H1 (cell line): ENCODE data around the gene EPB41L4A. TPM values are rescaled to one million over a fixed set of nuclear protein-coding genes. Genes with fewer than 3 reads are reported as not detected.

Experiments used
- CTCF ChIA-PET: fragments of 300-600 bp; sonication (Branson Sonifier 250); formaldehyde crosslinking; loops from one replicate; lab custom pipeline; 2021; ENCODE audit not compliant: partially characterized antibody; lab: Charles Lee
- POLR2A ChIA-PET: fragments of 300-600 bp; sonication (Branson Sonifier 250); formaldehyde crosslinking; loops from one replicate; lab custom pipeline; 2021; ENCODE audit warnings: inconsistent platforms; ENCODE audit not compliant: partially characterized antibody; lab: Charles Lee
- DNase-seq, 2 experiments: peaks; one replicate each; pipeline versions ENCODE4 v3.0.0 to v3.0.0-alpha.2; 2010 to 2022; ENCODE audit warnings: low spot score in 2 of 2, low read depth in 1 of 2, mixed read lengths in 1 of 2
- FAIRE-seq: peaks from 2 replicates; lab custom pipeline; 2011; peaks lifted over from hg19 to GRCh38; lab: Jason Lieb, UNC
- H2AFZ ChIP-seq: 2 replicates; pipeline ENCODE4 v1.8.1; 2012; ENCODE audit warnings: low read length, inconsistent platforms
- H2AK5ac ChIP-seq: 2 replicates; pipeline ENCODE4 v1.6.1; 2013; ENCODE audit warnings: low read depth, low read length
- H2BK120ac ChIP-seq: replicated peaks from 2 replicates; pipeline ENCODE3; 2013; ENCODE audit warnings: low read depth, low read length, inconsistent platforms
- H2BK12ac ChIP-seq: 2 replicates; pipeline ENCODE4 v1.6.1; 2013; ENCODE audit warnings: low read depth, low read length
- H2BK15ac ChIP-seq: 2 replicates; pipeline ENCODE4 v1.6.1; 2013; ENCODE audit warnings: low read length
- H2BK20ac ChIP-seq: 2 replicates; pipeline ENCODE4 v1.6.1; 2013; ENCODE audit warnings: low read length
- H2BK5ac ChIP-seq: 2 replicates; pipeline ENCODE4 v1.6.1; 2013; ENCODE audit warnings: low read depth, low read length
- H3K14ac ChIP-seq: 2 replicates; pipeline ENCODE4 v1.6.1; 2013; ENCODE audit warnings: inconsistent platforms; ENCODE audit not compliant: insufficient read length
- H3K18ac ChIP-seq: 2 replicates; pipeline ENCODE4 v1.6.1; 2013; ENCODE audit warnings: low read length; ENCODE audit errors: extremely low read depth
- H3K23ac ChIP-seq: 2 replicates; pipeline ENCODE4 v1.6.1; 2013; ENCODE audit warnings: inconsistent platforms; ENCODE audit not compliant: insufficient read length
- H3K23me2 ChIP-seq: 2 replicates; pipeline ENCODE4 v1.6.1; 2013; ENCODE audit warnings: low read depth, low read length
- H3K27ac ChIP-seq: 2 replicates; pipeline ENCODE4 v1.6.1; 2011; ENCODE audit warnings: low read depth, low read length, inconsistent platforms
- H3K27me3 ChIP-seq, 4 experiments: replicated peaks in 1 of 4; 1 replicate in 1 of 4; 2 replicates in 3 of 4; pipeline versions ENCODE4 v1.6.1 to v1.8.1; 2011 to 2013; ENCODE audit warnings: low read length in 3 of 4, mild to moderate bottlenecking in 3 of 4, inconsistent platforms in 2 of 4, mixed read lengths in 2 of 4, moderate library complexity in 1 of 4; ENCODE audit not compliant: control insufficient read depth in 3 of 4, insufficient read depth in 3 of 4; ENCODE audit errors: extremely low read depth in 1 of 4
- H3K36me3 ChIP-seq, 4 experiments: 2 replicates each; pipeline versions ENCODE4 v1.6.1 to v1.8.1; 2011 to 2013; ENCODE audit warnings: mild to moderate bottlenecking in 4 of 4, low read length in 3 of 4, moderate library complexity in 2 of 4, control low read depth in 1 of 4, inconsistent platforms in 1 of 4; ENCODE audit not compliant: insufficient read depth in 4 of 4, control insufficient read depth in 2 of 4
- H3K4ac ChIP-seq: replicated peaks from 2 replicates; pipeline ENCODE3; 2013; ENCODE audit warnings: low read length, low read depth, mixed read lengths, inconsistent platforms; ENCODE audit not compliant: insufficient read length
- H3K4me1 ChIP-seq, 4 experiments: replicated peaks in 1 of 4; 1 replicate in 1 of 4; 2 replicates in 3 of 4; pipeline versions ENCODE4 v1.6.1 to v1.8.1; 2011 to 2013; ENCODE audit warnings: low read length in 3 of 4, inconsistent platforms in 2 of 4, mixed read lengths in 1 of 4; ENCODE audit not compliant: insufficient read depth in 4 of 4, control insufficient read depth in 3 of 4
- H3K4me2 ChIP-seq, 2 experiments: 2 replicates each; pipeline versions ENCODE4 v1.6.1 to v1.8.1; 2011 to 2013; ENCODE audit warnings: low read depth in 2 of 2, low read length in 2 of 2, control low read depth in 1 of 2, inconsistent platforms in 1 of 2, mild to moderate bottlenecking in 1 of 2; ENCODE audit not compliant: insufficient read depth in 1 of 2
- H3K4me3 ChIP-seq, 4 experiments: fragments of 200-600, 300-600 bp in 1 of 4; sonication (generic), shearing (Covaris generic), sonication (Bioruptor Twin) in 1 of 4; 2 replicates each; pipeline versions ENCODE4 v1.5.1 to v1.8.1; 2011 to 2016; ENCODE audit warnings: low read length in 4 of 4, low read depth in 3 of 4, control low read depth in 2 of 4, inconsistent platforms in 2 of 4, mild to moderate bottlenecking in 2 of 4, mixed read lengths in 1 of 4, moderate library complexity in 1 of 4; ENCODE audit not compliant: insufficient read depth in 2 of 4; ENCODE audit errors: extremely low read depth in 1 of 4
- H3K56ac ChIP-seq: replicated peaks from 2 replicates; pipeline ENCODE3; 2013; ENCODE audit warnings: low read depth, mild to moderate bottlenecking, mixed read lengths, low read length, inconsistent platforms; ENCODE audit not compliant: insufficient read length
- H3K79me1 ChIP-seq: 2 replicates; pipeline ENCODE4 v1.6.1; 2013; ENCODE audit warnings: low read depth, low read length, control low read depth
- H3K79me2 ChIP-seq, 2 experiments: 2 replicates each; pipeline versions ENCODE4 v1.6.1 to v1.8.1; 2012 to 2013; ENCODE audit warnings: low read length in 2 of 2, mild to moderate bottlenecking in 2 of 2, inconsistent platforms in 1 of 2; ENCODE audit not compliant: insufficient read depth in 2 of 2, control insufficient read depth in 1 of 2
- H3K9ac ChIP-seq, 4 experiments: replicated peaks in 1 of 4; 1 replicate in 1 of 4; 2 replicates in 3 of 4; pipeline versions ENCODE4 v1.6.1 to v1.8.1; 2011 to 2013; ENCODE audit warnings: low read depth in 3 of 4, low read length in 3 of 4, control low read depth in 2 of 4, mild to moderate bottlenecking in 2 of 4, moderate library complexity in 2 of 4, inconsistent platforms in 1 of 4; ENCODE audit errors: extremely low read depth in 1 of 4
- H3K9me3 ChIP-seq, 2 experiments: 2 replicates each; pipeline versions ENCODE4 v1.6.1 to v1.8.1; 2012 to 2013; ENCODE audit warnings: mild to moderate bottlenecking in 2 of 2, moderate library complexity in 2 of 2, control low read depth in 1 of 2, inconsistent platforms in 1 of 2, low read depth in 1 of 2, low read length in 1 of 2, mixed read lengths in 1 of 2; ENCODE audit not compliant: insufficient read depth in 2 of 2
- H4K20me1 ChIP-seq, 2 experiments: replicated peaks in 1 of 2; 2 replicates each; pipeline versions ENCODE3 to v1.8.1; 2011 to 2013; ENCODE audit warnings: inconsistent platforms in 2 of 2, low read length in 2 of 2, mild to moderate bottlenecking in 1 of 2; ENCODE audit not compliant: insufficient read depth in 2 of 2, control insufficient read depth in 1 of 2
- H4K5ac ChIP-seq: 2 replicates; pipeline ENCODE4 v1.6.1; 2013; ENCODE audit warnings: low read length, low read depth, mixed read lengths, inconsistent platforms; ENCODE audit not compliant: insufficient read length
- H4K8ac ChIP-seq: 2 replicates; pipeline ENCODE4 v1.8.0; 2013; ENCODE audit warnings: mild to moderate bottlenecking, moderate library complexity, low read length, inconsistent platforms; ENCODE audit not compliant: insufficient read depth; ENCODE audit errors: extremely low read depth
- H4K91ac ChIP-seq: replicated peaks from 2 replicates; pipeline ENCODE3; 2013; ENCODE audit warnings: low read length, mixed read lengths, inconsistent platforms; ENCODE audit not compliant: insufficient read length
- FOSL1 ChIP-seq: IDR thresholded peaks from 2 replicates; pipeline ENCODE4 v1.6.1; 2011; ENCODE audit warnings: mild to moderate bottlenecking, low read depth, low read length, moderate library complexity; ENCODE audit not compliant: insufficient read depth
- HDAC2 ChIP-seq, 2 experiments: fragments of 300-600 bp in 1 of 2; sonication (generic) in 1 of 2; IDR thresholded peaks; 2 replicates each; pipeline ENCODE4 v1.6.1; 2011 to 2012; ENCODE audit warnings: low read depth in 2 of 2, low read length in 2 of 2, mild to moderate bottlenecking in 2 of 2, moderate library complexity in 2 of 2, borderline replicate concordance in 1 of 2, inconsistent platforms in 1 of 2
- KDM4A ChIP-seq: IDR thresholded peaks from one replicate; pipeline ENCODE4 v1.7.1; 2012; ENCODE audit warnings: low read depth, mild to moderate bottlenecking, moderate library complexity, low read length, inconsistent platforms; ENCODE audit not compliant: severe bottlenecking
- POU5F1 ChIP-seq: IDR thresholded peaks from 2 replicates; pipeline ENCODE4 v1.6.1; 2011; ENCODE audit warnings: low read depth, mild to moderate bottlenecking, low read length, moderate library complexity
- RFX5 ChIP-seq: IDR thresholded peaks from 2 replicates; pipeline ENCODE4 v1.6.1; 2011; ENCODE audit warnings: low read depth, low read length, improper control_type of control experiment, borderline replicate concordance
- SIX5 ChIP-seq: IDR thresholded peaks from 2 replicates; pipeline ENCODE4 v1.6.1; 2011; ENCODE audit warnings: mild to moderate bottlenecking, low read depth, low read length
- SP1 ChIP-seq: IDR thresholded peaks from 2 replicates; pipeline ENCODE4 v1.6.1; 2011; ENCODE audit warnings: low read depth, low read length
- WGBS, 2 experiments: shearing (Covaris generic) in 1 of 2; methylation state at CpG; one replicate each; pipeline versions ENCODE4 v1.1.6 to v1.1.7; 2013 to 2015; ENCODE audit warnings: low lambda C conversion rate in 2 of 2, mixed read lengths in 2 of 2, inconsistent platforms in 1 of 2, low coverage in 1 of 2, missing lambda C conversion rate in 1 of 2; ENCODE audit not compliant: insufficient replicate concordance in 2 of 2, insufficient coverage in 1 of 2, insufficient read length in 1 of 2; ENCODE audit errors: extremely low coverage in 1 of 2, missing lambda C conversion rate in 1 of 2; 5-methylcytosine and 5-hydroxymethylcytosine counted together
- polyA plus RNA-seq, 7 experiments: library from polyadenylated mRNA; depleted of rRNA in 3 of 7; stranded (reverse) in 5 of 7; unstranded in 2 of 7; fragments of >200 nt in 5 of 7; fragments of 200-250 nt in 2 of 7; gene quantifications; 1 replicate in 5 of 7; 2 replicates in 1 of 7; 4 replicates in 1 of 7; pipeline versions ENCODE4 v1.2.1 to v1.2.3, GENCODE V29; 2011 to 2013; ENCODE audit warnings: missing spikeins in 2 of 7, mixed read lengths in 2 of 7
- total RNA-seq: library from RNA; stranded (reverse); fragmentation: NEBNext Ultra II Directional; extraction: Animal tissue kit (Norgen Biotek cat#: 25700); gene quantifications from 2 replicates; pipeline ENCODE4 v1.2.1, GENCODE V29; 2021
- TF ChIP-seq, protein P1 (sequence below): IDR thresholded peaks from 2 replicates; pipeline ENCODE4 v1.6.1; 2011; ENCODE audit warnings: low read depth, mild to moderate bottlenecking, low read length; ENCODE audit not compliant: insufficient read depth

Gene EPB41L4A
- total and polyA plus RNA-seq, 2 of the 8 experiments (the other 6 are each of a cell fraction or from before 2014, with no cell fraction given) = 1.6 to 4.6 TPM

- Histone ChIP-seq H3K9me3 (no peaks in the 10 kb centered on the region), H4K20me1 (no peaks in the 10 kb centered on the region), H4K91ac (no peak overlapping the region), H3K23ac (no peak overlapping the region), H3K4me2 (no peak overlapping the region), H3K14ac (no peak overlapping the region), H3K79me2 (no peaks in the 10 kb centered on the region), H3K79me1 (no peaks in the 10 kb centered on the region), H3K4me1 (peaks cover 0 to 3% (median 1%) of the 10 kb centered on the region in 4 experiments; a peak in 4 of 7 replicates), H2BK5ac (no peak overlapping the region), H3K36me3 (no peaks in the 10 kb centered on the region), H2BK20ac (no peak overlapping the region), H3K56ac (no peak overlapping the region), H2BK120ac (no peak overlapping the region), H2AK5ac (no peak overlapping the region), H3K23me2 (no peaks in the 10 kb centered on the region), H2BK15ac (no peak overlapping the region), H4K8ac (no peak overlapping the region), H3K27ac (no peak overlapping the region), H3K4ac (no peak overlapping the region), H2AFZ (no peak overlapping the region), H4K5ac (no peak overlapping the region), H2BK12ac (no peak overlapping the region), H3K4me3 (no peak overlapping the region), H3K18ac (no peak overlapping the region), H3K27me3 (no peaks in the 10 kb centered on the region), H3K9ac (no peak overlapping the region)
- WGBS, 2 experiments = 87% methylated on average over 6 of the region's 6 CpGs; no CpG with 5 or more reads in 1 of the 2 experiments
- ChIA-PET POLR2A (no interaction called here), CTCF (no interaction called here)
- TF ChIP-seq RFX5 (no peak), SP1 (no peak), FOSL1 (no peak), KDM4A (no peak), SIX5 (no peak), POU5F1 (no peak), HDAC2 (IDR thresholded peaks at IDR 0.05; ENCODE audit: borderline replicate concordance in 1 of 2, low read depth in 2 of 2, low read length in 2 of 2) (no peak)
- TF ChIP-seq, protein P1, sequence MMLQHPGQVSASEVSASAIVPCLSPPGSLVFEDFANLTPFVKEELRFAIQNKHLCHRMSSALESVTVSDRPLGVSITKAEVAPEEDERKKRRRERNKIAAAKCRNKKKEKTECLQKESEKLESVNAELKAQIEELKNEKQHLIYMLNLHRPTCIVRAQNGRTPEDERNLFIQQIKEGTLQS = no peak
- FAIRE-seq = no peak
- no peak for DNase-seq
Observed at GRCh38 chr5:112219000-112219399, 200.1 kb downstream of the EPB41L4A start.
